CD4-positive, alpha-beta T cell treated with Interleukin-15 for 4 hours (primary cell): Measurements from ENCODE around the gene HOXC11.
A peak's percentile ranks its signal among the peaks of the same experiment; 100 is the strongest.

Experiments
- DNase-seq: peaks from one replicate; pipeline ENCODE4 v3.0.0-alpha.2; 2020; ENCODE audit warnings: low spot score

HOXC11 gene

GRCh38 chr12:53974084-53975063 is 1.4 kb downstream of the HOXC11 start, which contains the start of gene HOTAIR:
Gene HOTAIR, minus strand, starts transcription at chr12:53974954.
- no peak for DNase-seq

DNA sequence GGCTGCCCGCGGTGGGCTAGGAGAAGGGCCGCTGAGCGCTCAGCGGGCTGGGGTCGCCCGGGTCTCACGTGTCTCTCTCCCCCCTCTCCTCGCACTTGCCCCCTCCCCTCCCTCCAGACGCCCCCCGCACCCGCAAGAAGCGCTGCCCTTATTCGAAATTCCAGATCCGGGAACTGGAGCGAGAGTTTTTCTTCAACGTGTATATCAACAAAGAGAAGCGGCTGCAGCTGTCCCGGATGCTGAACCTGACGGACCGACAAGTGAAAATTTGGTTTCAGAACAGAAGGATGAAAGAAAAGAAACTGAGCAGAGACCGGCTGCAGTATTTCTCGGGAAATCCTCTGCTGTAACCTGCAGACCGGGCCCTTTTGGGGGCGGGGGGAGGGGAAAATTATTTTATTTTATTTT is 2.1 kb downstream of the HOXC11 start:
- DNase-seq: no peak

GRCh38 chr12:53975479-53976152 is 2.7 kb downstream of the HOXC11 start:
- DNase-seq: no peak

- no peak for DNase-seq
These were observed 3.4 kb downstream of the HOXC11 start for GRCh38 chr12:53976172-53976822.

GRCh38 chr12:53976823-53977595 is 4.1 kb downstream of the HOXC11 start:
- DNase-seq: no peak

- DNase-seq: no peak
These were observed 4.9 kb downstream of the HOXC11 start for GRCh38 chr12:53977596-53978445.

- no peak for DNase-seq
These were observed 5.8 kb downstream of the HOXC11 start for GRCh38 chr12:53978477-53979356.

DNA sequence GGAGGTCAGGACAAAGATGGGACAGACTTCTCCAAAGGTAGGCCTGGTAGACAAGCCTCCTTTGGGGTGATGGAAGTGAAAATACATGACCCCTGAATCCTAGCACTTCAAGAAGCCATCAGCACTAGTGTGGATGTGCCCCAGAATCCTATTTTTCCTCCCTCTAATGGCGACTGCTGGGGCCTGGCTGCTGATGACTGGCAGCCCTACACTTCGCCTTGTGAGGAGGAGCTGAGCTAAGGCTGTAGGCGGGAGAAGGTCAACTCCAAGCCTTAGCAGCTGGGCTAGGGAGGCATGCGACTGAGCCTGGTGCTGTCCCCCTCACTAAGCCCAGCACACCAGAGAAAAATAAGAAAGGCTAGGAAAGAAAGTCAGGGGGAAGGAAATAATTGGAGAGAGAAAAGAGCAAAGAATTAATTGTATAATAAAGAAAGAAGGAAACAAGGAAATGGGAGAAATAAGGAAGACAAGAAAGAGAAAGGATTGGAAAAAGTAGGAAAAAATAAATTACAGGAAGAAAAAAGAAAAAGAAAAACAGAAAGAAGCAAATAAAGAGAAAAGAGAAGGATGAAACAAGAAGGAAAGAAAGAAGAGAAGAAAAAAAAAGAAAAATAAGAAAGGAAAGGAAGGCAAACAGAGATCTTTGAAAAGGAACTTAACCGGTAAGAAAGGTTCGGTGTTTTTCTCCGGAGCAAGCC is 7.3 kb downstream of the HOXC11 start:
- DNase-seq: no peak

DNA sequence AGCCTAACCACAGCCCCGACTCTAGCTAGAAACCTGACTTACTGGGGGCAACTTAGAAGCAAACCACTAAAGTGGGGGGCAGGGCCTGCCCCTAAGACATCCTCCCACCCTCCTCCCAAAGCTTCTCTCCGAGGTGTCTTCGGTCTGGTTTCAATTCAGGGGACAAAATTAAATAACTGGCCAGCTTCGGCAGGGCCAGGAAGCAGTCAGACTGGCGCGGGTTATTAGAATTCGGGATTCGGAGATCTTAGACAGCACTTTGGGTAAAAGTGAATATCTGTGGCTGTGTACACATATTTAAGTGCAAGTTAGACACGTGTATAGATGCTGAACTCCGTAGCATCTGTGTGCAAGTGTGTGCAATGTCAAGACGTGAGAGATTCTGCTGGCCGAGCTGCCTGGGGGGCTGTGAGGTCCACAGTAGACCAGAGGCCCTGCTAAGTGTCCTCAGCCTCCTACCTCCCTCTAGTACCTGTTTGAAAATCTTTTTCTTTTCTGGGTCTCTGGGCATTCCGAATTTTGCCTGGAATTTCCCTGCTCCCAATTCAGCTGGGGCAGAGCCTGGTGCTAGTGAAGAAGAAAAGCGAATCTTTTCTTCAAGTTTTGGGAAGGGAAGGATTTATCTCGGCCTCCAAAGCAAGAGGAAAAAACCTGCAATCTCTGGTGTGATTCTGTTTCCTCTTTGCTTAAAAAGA is 8.0 kb downstream of the HOXC11 start:
- no peak for DNase-seq

- DNase-seq: no peak
These were observed 9.0 kb downstream of the HOXC11 start for GRCh38 chr12:53981634-53982565.

- no peak for DNase-seq
These were observed 10.0 kb downstream of the HOXC11 start for GRCh38 chr12:53982648-53983567.

- DNase-seq: no peak
These were observed 10.6 kb downstream of the HOXC11 start for GRCh38 chr12:53983568-53983949.

DNA sequence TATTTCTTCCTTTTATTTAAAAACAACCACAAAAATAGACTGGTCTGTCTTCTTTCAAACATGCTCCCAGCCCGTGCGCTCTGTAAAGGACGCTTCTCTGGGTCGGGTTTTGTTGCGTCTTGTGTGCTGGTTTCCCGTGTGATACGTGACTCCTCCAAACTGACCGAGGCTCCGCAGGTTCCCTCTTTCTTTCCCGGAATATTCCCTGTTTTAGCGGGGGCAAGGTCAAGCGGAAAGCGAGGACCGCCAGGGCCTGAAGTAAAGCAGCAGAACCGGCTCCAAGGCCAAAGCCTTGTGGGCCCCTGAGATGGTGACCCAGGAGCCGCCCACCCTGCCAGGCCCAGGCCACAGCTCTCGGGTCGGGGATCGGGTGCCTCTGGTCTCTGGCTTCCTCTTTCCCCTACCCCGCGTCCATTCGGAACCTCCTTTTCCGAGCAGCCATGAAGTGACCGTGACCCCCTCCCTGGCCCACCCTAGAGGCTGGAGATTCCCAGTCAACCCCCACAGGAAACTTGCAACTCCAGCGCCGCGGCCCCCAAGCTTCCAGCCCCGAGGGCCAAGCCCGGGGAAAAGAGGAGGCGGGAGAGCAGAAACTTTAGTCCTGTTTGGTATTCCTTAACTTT is 11.1 kb downstream of the HOXC11 start:
- DNase-seq: no peak

GRCh38 chr12:53984901-53985691 is 12.2 kb downstream of the HOXC11 start, which contains the start of gene HOXC10:
Gene HOXC10, plus strand, starts transcription at chr12:53985146. Its CDS starts 114 bp downstream, at chr12:53985260.
- DNase-seq: peak; percentile 69

- DNase-seq: no peak
These were observed 12.7 kb downstream of the HOXC11 start for GRCh38 chr12:53985692-53985993.
